GM23338 (cell line): ENCODE data around the gene BMPR1B. TPM values are rescaled to one million over a fixed set of nuclear protein-coding genes. Genes with fewer than 3 reads are reported as not detected.
A peak's percentile ranks its signal among the peaks of the same experiment; 100 is the strongest.

Source experiments
- ATAC-seq: fragments of 200-7000 bp; cut with Tn5 transposase; 3 replicates; pipeline ENCODE4 v1.9.1; 2020
- DNase-seq: peaks from one replicate; pipeline ENCODE4 v3.0.0-alpha.2; 2015; ENCODE audit warnings: low spot score
- H2AFZ ChIP-seq: fragments of 200-600 bp; sonication (generic); 2 replicates; pipeline ENCODE4 v1.8.0; 2016; ENCODE audit warnings: antibody characterized with exemption, mild to moderate bottlenecking, moderate library complexity
- H3F3A ChIP-seq: fragments of 200-600 bp; sonication (generic); replicated peaks from 2 replicates; pipeline ENCODE4 v1.8.0; 2017; ENCODE audit warnings: antibody characterized with exemption, mixed run types, low read depth
- H3K27ac ChIP-seq: fragments of 200-600 bp; sonication (generic); 2 replicates; pipeline ENCODE4 v1.6.1; 2016; ENCODE audit warnings: low read depth
- H3K27me3 ChIP-seq: fragments of 200-600 bp; sonication (generic); 2 replicates; pipeline ENCODE4 v1.8.0; 2016; ENCODE audit warnings: mild to moderate bottlenecking, mixed run types, moderate library complexity; ENCODE audit not compliant: insufficient read depth
- H3K36me3 ChIP-seq: fragments of 200-600 bp; sonication (generic); 2 replicates; pipeline ENCODE4 v1.8.0; 2016; ENCODE audit warnings: mild to moderate bottlenecking; ENCODE audit not compliant: insufficient read depth
- H3K4me1 ChIP-seq: fragments of 200-600 bp; sonication (generic); 2 replicates; pipeline ENCODE4 v1.8.0; 2016; ENCODE audit warnings: mild to moderate bottlenecking, moderate library complexity; ENCODE audit not compliant: insufficient read depth
- H3K4me2 ChIP-seq: fragments of 200-600 bp; sonication (generic); 2 replicates; pipeline ENCODE4 v1.7.1; 2017; ENCODE audit warnings: mixed run types
- H3K4me3 ChIP-seq: fragments of 200-600 bp; sonication (generic); 2 replicates; pipeline ENCODE4 v1.6.1; 2016; ENCODE audit warnings: mixed run types
- H3K79me2 ChIP-seq: fragments of 200-600 bp; sonication (generic); replicated peaks from 2 replicates; pipeline ENCODE4 v1.8.0; 2017; ENCODE audit warnings: mild to moderate bottlenecking; ENCODE audit not compliant: insufficient read depth
- H3K9me2 ChIP-seq: fragments of 200-600 bp; sonication (generic); 2 replicates; pipeline ENCODE4 v1.8.0; 2017; ENCODE audit not compliant: insufficient read depth
- H4K20me1 ChIP-seq: fragments of 200-600 bp; sonication (generic); replicated peaks from 2 replicates; pipeline ENCODE4 v1.8.0; 2017; ENCODE audit warnings: mild to moderate bottlenecking; ENCODE audit not compliant: insufficient read depth
- H3K27ac Mint-ChIP-seq: 2 replicates; pipeline ENCODE4 v1.8.0; 2020; ENCODE audit warnings: inconsistent platforms, mild to moderate bottlenecking, moderate library complexity, mixed read lengths
- H3K27me3 Mint-ChIP-seq: 3 replicates; pipeline ENCODE4 v1.8.0; 2022; ENCODE audit warnings: low read depth, mild to moderate bottlenecking, moderate library complexity, mixed read lengths, inconsistent platforms; ENCODE audit not compliant: insufficient read depth, poor library complexity
- H3K36me3 Mint-ChIP-seq: 3 replicates; pipeline ENCODE4 v1.8.0; 2021; ENCODE audit warnings: low read depth, mild to moderate bottlenecking, inconsistent platforms, moderate library complexity, mixed read lengths
- H3K4me1 Mint-ChIP-seq: 3 replicates; pipeline ENCODE4 v1.8.0; 2020; ENCODE audit warnings: mild to moderate bottlenecking, inconsistent platforms, mixed read lengths
- H3K4me3 Mint-ChIP-seq: 3 replicates; pipeline ENCODE4 v1.8.0; 2021; ENCODE audit warnings: moderate library complexity, mild to moderate bottlenecking, inconsistent platforms, mixed read lengths
- H3K9me3 Mint-ChIP-seq: 3 replicates; pipeline ENCODE4 v1.8.0; 2020; ENCODE audit warnings: moderate library complexity, mild to moderate bottlenecking, inconsistent platforms, mixed read lengths
- CTCF ChIP-seq, 2 experiments: fragments of 200-600 bp in 1 of 2; sonication (generic) in 1 of 2; conservative IDR thresholded peaks; 2 replicates each; pipeline versions ENCODE4 v1.5.1 to v1.6.1; 2016 to 2017; ENCODE audit warnings: antibody characterized with exemption in 2 of 2, low read depth in 2 of 2, mild to moderate bottlenecking in 2 of 2, moderate library complexity in 1 of 2
- ETS1 ChIP-seq: IDR thresholded peaks from 2 replicates; pipeline ENCODE4 v1.6.1; 2016; ENCODE audit warnings: antibody characterized with exemption
- NANOG ChIP-seq: IDR thresholded peaks from 2 replicates; pipeline ENCODE4 v1.6.1; 2016; ENCODE audit warnings: antibody characterized with exemption, borderline replicate concordance
- POLR2AphosphoS5 ChIP-seq: IDR thresholded peaks from 2 replicates; pipeline ENCODE4 v1.6.1; 2016; ENCODE audit warnings: antibody characterized with exemption, low read depth
- REST ChIP-seq: IDR thresholded peaks from one replicate; pipeline ENCODE4 v1.6.1; 2018; ENCODE audit warnings: antibody characterized with exemption; ENCODE audit not compliant: unreplicated experiment
- ZNF114 ChIP-seq: fragments of 250-450 bp; sonication (Bioruptor Pico); IDR thresholded peaks from 2 replicates; pipeline ENCODE4 v1.5.0; 2020; ENCODE audit warnings: mild to moderate bottlenecking, moderate library complexity
- ZNF462 ChIP-seq: fragments of 250-450 bp; sonication (Bioruptor Pico); IDR thresholded peaks from 2 replicates; pipeline ENCODE4 v1.5.0; 2020; ENCODE audit warnings: mild to moderate bottlenecking, moderate library complexity
- polyA plus RNA-seq: library from polyadenylated mRNA; unstranded; fragments of >200 nt; fragmentation: Nextera tagmentation; extraction: Ambion mirVana; gene quantifications from 2 replicates; pipeline ENCODE4 v1.2.1, GENCODE V29; 2016
- total RNA-seq: library from RNA; depleted of rRNA; stranded (reverse); fragments of >200 nt; shearing (Covaris generic); gene quantifications from 2 replicates; pipeline ENCODE4 v1.2.3, GENCODE V29; 2014

Gene BMPR1B
- total and polyA plus RNA-seq, 2 experiments from 2014 or later: 0.48 to 1.0 TPM

GRCh38 chr4:94728056-94728766 lies 29.5 kb upstream of the BMPR1B start (continued):
- TF ChIP-seq ZNF462 (no peak), NANOG (no peak), CTCF (conservative IDR thresholded peaks at IDR 0.05; ENCODE audit: low read depth in 2 of 2) (no peak)

GRCh38 chr4:94732358-94732698 lies 25.4 kb upstream of the BMPR1B start:
- no peaks in the 10 kb centered on the region for H4K20me1 ChIP-seq
- ATAC-seq (no peak), DNase-seq (no peak)
- H3K4me1 ChIP-seq: no peaks in the 10 kb centered on the region
- no peak overlapping the region for H3K4me3 ChIP-seq
- peak overlapping the region; percentile 59; the same call in 1 of the 2 replicates for H2AFZ ChIP-seq
- Mint-ChIP-seq H3K4me3 (no peak overlapping the region), H3K27me3 (no peaks in the 10 kb centered on the region), H3K36me3 (no peaks in the 10 kb centered on the region), H3K27ac (no peak overlapping the region), H3K4me1 (peaks cover 3% of the 10 kb centered on the region; the same call in 1 of the 3 replicates), H3K9me3 (no peaks in the 10 kb centered on the region)
- no peaks in the 10 kb centered on the region for H3K79me2 ChIP-seq
- H3K27me3 ChIP-seq: no peaks in the 10 kb centered on the region
- no peak overlapping the region for H3K27ac ChIP-seq
- TF ChIP-seq POLR2AphosphoS5 (no peak), ETS1 (no peak), REST (no peak), CTCF (conservative IDR thresholded peaks at IDR 0.05; ENCODE audit: low read depth in 2 of 2) (no peak), ZNF114 (CRISPR knock-in tag) (no peak)
- no peaks in the 10 kb centered on the region for H3F3A ChIP-seq
- H3K9me2 ChIP-seq: no peaks in the 10 kb centered on the region
- H3K4me2 ChIP-seq: no peak overlapping the region
- H3K36me3 ChIP-seq: no peaks in the 10 kb centered on the region
